A673 (cell line): ENCODE data around the gene RALGAPA1. TPM values are rescaled to one million over a fixed set of nuclear protein-coding genes. Genes with fewer than 3 reads are reported as not detected.

Experiments used
- BruUV-seq: library from RNA; stranded (reverse); fragments of 400-500 nt; replicated peaks from 2 replicates; lab custom pipeline; 2021; lab: Mats Ljungman, UMichigan
- CTCF ChIA-PET: fragments of 300-600 bp; sonication (Branson Sonifier 250); formaldehyde crosslinking; loops from one replicate; lab custom pipeline; 2022; ENCODE audit warnings: antibody characterized with exemption; lab: Charles Lee
- POLR2A ChIA-PET: fragments of 300-600 bp; sonication (Branson Sonifier 250); formaldehyde crosslinking; loops from one replicate; lab custom pipeline; 2022; ENCODE audit warnings: antibody characterized with exemption; ENCODE audit not compliant: low non-redundant PET; lab: Charles Lee
- DNase-seq: peaks from one replicate; pipeline ENCODE4 v3.0.0-alpha.2; 2015; ENCODE audit warnings: low spot score
- H3K27ac ChIP-seq: fragments of 200-600 bp; sonication (generic); 2 replicates; pipeline ENCODE4 v1.5.1; 2016; ENCODE audit warnings: mixed run types, low read depth, mild to moderate bottlenecking, mixed read lengths, antibody characterized with exemption, low read length; ENCODE audit not compliant: poor library complexity, severe bottlenecking
- H3K27me3 ChIP-seq: fragments of 200-600 bp; sonication (generic); replicated peaks from 2 replicates; pipeline ENCODE4 v1.6.1; 2017; ENCODE audit warnings: mixed run types, low read depth, mild to moderate bottlenecking, mixed read lengths, antibody characterized with exemption, low read length; ENCODE audit not compliant: insufficient read depth, poor library complexity
- H3K36me3 ChIP-seq: fragments of 200-600 bp; sonication (generic); 2 replicates; pipeline ENCODE4 v1.6.1; 2016; ENCODE audit warnings: mixed run types, mild to moderate bottlenecking, mixed read lengths, antibody characterized with exemption, low read length; ENCODE audit not compliant: insufficient read depth, poor library complexity, severe bottlenecking
- H3K4me1 ChIP-seq: fragments of 200-600 bp; sonication (generic); 2 replicates; pipeline ENCODE4 v1.6.1; 2017; ENCODE audit warnings: mixed run types, mild to moderate bottlenecking, mixed read lengths, antibody characterized with exemption, low read length; ENCODE audit not compliant: insufficient read depth, poor library complexity, severe bottlenecking
- H3K4me3 ChIP-seq: fragments of 200-600 bp; sonication (generic); 2 replicates; pipeline ENCODE4 v1.5.1; 2016; ENCODE audit warnings: low read depth, mixed run types, mild to moderate bottlenecking, mixed read lengths, low read length; ENCODE audit not compliant: poor library complexity, severe bottlenecking
- H3K9me3 ChIP-seq: fragments of 200-600 bp; sonication (generic); 2 replicates; pipeline ENCODE4 v1.6.1; 2016; ENCODE audit warnings: mixed run types, low read depth, mild to moderate bottlenecking, mixed read lengths, antibody characterized with exemption, low read length; ENCODE audit not compliant: poor library complexity, severe bottlenecking
- CTCF ChIP-seq: fragments of 300-800, 200-600 bp; sonication (generic); conservative IDR thresholded peaks from 2 replicates; pipeline ENCODE4 v1.5.1; 2017; ENCODE audit warnings: low read depth, mild to moderate bottlenecking, antibody characterized with exemption, low read length, moderate library complexity, mixed read lengths
- EZH2 ChIP-seq: fragments of 200-600 bp; sonication (generic); IDR thresholded peaks from 2 replicates; pipeline ENCODE4 v1.6.1; 2017; ENCODE audit warnings: borderline replicate concordance, low read depth, mild to moderate bottlenecking, mixed read lengths, antibody characterized with exemption, low read length; ENCODE audit not compliant: poor library complexity, severe bottlenecking
- intact Hi-C: fragments of 100-400 bp; cut with micrococcal nuclease; formaldehyde crosslinking; loops from one replicate; pipeline ENCODE4 v1.10.0; 2022; ENCODE audit not compliant: unreplicated experiment
- total RNA-seq: library from RNA; stranded (reverse); gene quantifications from 2 replicates; pipeline ENCODE4 v1.2.3, GENCODE V29; 2021

RALGAPA1 gene
- total RNA-seq, 1 experiment from 2014 or later, result 42.4 TPM

DNA sequence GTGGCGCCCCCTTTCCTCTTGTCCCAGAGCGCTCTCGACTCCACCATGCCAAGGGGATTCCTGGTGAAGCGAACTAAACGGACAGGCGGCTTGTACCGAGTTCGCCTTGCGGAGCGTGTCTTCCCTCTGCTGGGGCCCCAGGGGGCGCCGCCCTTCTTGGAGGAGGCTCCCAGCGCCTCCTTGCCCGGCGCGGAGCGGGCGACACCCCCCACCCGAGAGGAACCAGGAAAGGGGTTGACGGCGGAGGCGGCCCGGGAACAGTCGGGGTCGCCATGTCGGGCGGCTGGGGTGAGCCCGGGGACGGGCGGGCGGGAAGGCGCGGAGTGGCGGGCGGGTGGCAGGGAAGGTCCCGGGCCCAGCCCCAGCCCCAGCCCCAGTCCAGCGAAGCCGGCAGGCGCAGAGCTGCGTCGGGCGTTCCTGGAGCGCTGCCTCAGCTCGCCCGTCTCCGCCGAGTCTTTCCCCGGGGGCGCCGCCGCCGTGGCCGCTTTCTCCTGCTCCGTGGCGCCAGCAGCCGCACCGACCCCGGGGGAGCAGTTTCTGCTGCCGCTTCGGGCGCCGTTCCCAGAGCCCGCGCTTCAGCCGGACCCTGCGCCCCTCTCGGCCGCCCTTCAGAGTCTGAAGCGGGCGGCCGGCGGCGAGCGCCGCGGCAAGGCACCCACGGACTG lies 274.8 kb downstream of the RALGAPA1 start:
- H3K9me3 ChIP-seq, result no peaks in the 10 kb centered on the region
- H3K36me3 ChIP-seq, result no peaks in the 10 kb centered on the region
- DNase-seq, result peak; percentile 17
- intact Hi-C loops, result loop anchor here (5.0 to 10.0 kb wide), 2 partner anchors 153 to 280 kb away; no protein-coding TSS in a partner anchor
- ChIA-PET POLR2A (interaction anchor here (0.5 kb wide), 1 partner anchor 292 kb away, joined by 3 read pairs; the partner anchor contains the start of gene BRMS1L), CTCF (interaction anchor here (0.6 kb wide), 2 partner anchors 16 to 292 kb away, joined by 5 to 14 read pairs; partner anchors contain the start of gene BRMS1L)
- no peak overlapping the region for H3K27ac ChIP-seq
- peaks cover 13% of the 10 kb centered on the region for H3K4me1 ChIP-seq
- H3K27me3 ChIP-seq, result peaks cover 63% of the 10 kb centered on the region
- TF ChIP-seq EZH2 (peak; percentile 25), CTCF (no peak; the same call in 1 of the 2 replicates)
- H3K4me3 ChIP-seq, result peak overlapping the region; percentile 56
- no TSS peak for BruUV-seq

- TF ChIP-seq EZH2 (peak; percentile 10), CTCF (no peak)
- Histone ChIP-seq H3K27me3 (peaks cover 65% of the 10 kb centered on the region), H3K4me3 (peak within 1 kb of the TSS; percentile 56), H3K4me1 (peaks cover 13% of the 10 kb centered on the region), H3K27ac (no peak within 1 kb of the TSS), H3K36me3 (no peaks in the 10 kb centered on the region), H3K9me3 (no peaks in the 10 kb centered on the region)
- ChIA-PET POLR2A (interaction anchor here (0.5 kb wide), 1 partner anchor 292 kb away, joined by 3 read pairs; the partner anchor contains the start of gene BRMS1L), CTCF (interaction anchor here (0.6 kb wide), 2 partner anchors 15 to 292 kb away, joined by 5 to 14 read pairs; partner anchors contain the start of gene BRMS1L)
- BruUV-seq, result no TSS peak
- DNase-seq, result peak; percentile 86
- intact Hi-C loops, result loop anchor here (5.0 to 10.0 kb wide), 2 partner anchors 154 to 281 kb away; no protein-coding TSS in a partner anchor
Observed at GRCh38 chr14:35533357-35534207, 275.5 kb downstream of the RALGAPA1 start, which contains the start of gene INSM2. INSM2 (plus strand) TSS chr14:35534164; CDS start chr14:35534253, 89 bp downstream.

GRCh38 chr14:35532783-35533356 lies 276.2 kb downstream of the RALGAPA1 start:
- TF ChIP-seq CTCF (no peak), EZH2 (peak; percentile 60)
- Histone ChIP-seq H3K9me3 (no peaks in the 10 kb centered on the region), H3K27ac (no peak overlapping the region), H3K4me1 (peaks cover 13% of the 10 kb centered on the region), H3K4me3 (peak overlapping the region; percentile 56), H3K36me3 (no peaks in the 10 kb centered on the region), H3K27me3 (peaks cover 65% of the 10 kb centered on the region)
- DNase-seq, result no peak
- BruUV-seq, result no TSS peak
- POLR2A ChIA-PET, result no interaction called here
- CTCF ChIA-PET, result interaction anchor here (0.6 kb wide), 1 partner anchor 94 kb away, joined by 3 read pairs; no protein-coding TSS in a partner anchor
- intact Hi-C loops, result loop anchor here (5.0 to 10.0 kb wide), 2 partner anchors 154 to 282 kb away; no protein-coding TSS in a partner anchor
